Epidermal melanocyte (primary cell): ENCODE measurements around the gene ARHGEF4.

Experiments used
- DNase-seq: peaks from one replicate; pipeline ENCODE4 v3.0.0; 2011; ENCODE audit warnings: low spot score; ENCODE audit not compliant: insufficient read length

Gene ARHGEF4

GRCh38 chr2:131092458-131093005 lies 255.8 kb downstream of the ARHGEF4 start:
- DNase-seq, result no peak

- DNase-seq, result peak; percentile 94
These were observed 256.4 kb downstream of the ARHGEF4 start, which contains the start of gene FAM168B for GRCh38 chr2:131093006-131093695. Gene FAM168B, minus strand, starts transcription at chr2:131093460. Its CDS starts 10,814 bp downstream, at chr2:131082646.

- DNase-seq, result no peak
These were observed 257.2 kb downstream of the ARHGEF4 start for GRCh38 chr2:131093696-131094462.

GRCh38 chr2:131094463-131095281 lies 258.0 kb downstream of the ARHGEF4 start:
- DNase-seq, result no peak
